Stimulated activated naive CD8-positive, alpha-beta T cell treated with anti-CD3 and anti-CD28 coated beads, Interleukin-15, amount 100 ng/mL, for 72 hours (primary cell): ENCODE measurements around the gene CUTA.
"Not testable (repeated sequence)": the region's sequence is repeated elsewhere in the genome, so short reads cannot be mapped to it uniquely, and the experiment has no call there.

Experiments used
- ATAC-seq: fragments of 150-1000 bp; cut with Tn5 transposase; 2 replicates; pipeline ENCODE4 v1.10.0; 2021; ENCODE audit warnings: mild to moderate bottlenecking, moderate library complexity
- DNase-seq, 2 donors: peaks; one replicate each; pipeline ENCODE4 v3.0.0; 2021 to 2022
- H3K27ac Mint-ChIP-seq, 2 donors: one replicate each; pipeline ENCODE4 v1.8.0; 2022; ENCODE audit warnings: mild to moderate bottlenecking in 2 of 2, mixed read lengths in 2 of 2, moderate library complexity in 2 of 2
- H3K27me3 Mint-ChIP-seq: one replicate; pipeline ENCODE4 v1.8.0; 2022; ENCODE audit warnings: mixed read lengths
- H3K4me1 Mint-ChIP-seq: one replicate; pipeline ENCODE4 v1.8.0; 2022; ENCODE audit warnings: mild to moderate bottlenecking, mixed read lengths
- H3K4me3 Mint-ChIP-seq, 2 donors: one replicate each; pipeline ENCODE4 v1.8.0; 2022; ENCODE audit warnings: mild to moderate bottlenecking in 2 of 2, mixed read lengths in 2 of 2, moderate library complexity in 1 of 2
- H3K9me3 Mint-ChIP-seq, 2 donors: one replicate each; pipeline ENCODE4 v1.8.0; 2022; ENCODE audit warnings: mixed read lengths in 2 of 2

The CUTA gene

DNA sequence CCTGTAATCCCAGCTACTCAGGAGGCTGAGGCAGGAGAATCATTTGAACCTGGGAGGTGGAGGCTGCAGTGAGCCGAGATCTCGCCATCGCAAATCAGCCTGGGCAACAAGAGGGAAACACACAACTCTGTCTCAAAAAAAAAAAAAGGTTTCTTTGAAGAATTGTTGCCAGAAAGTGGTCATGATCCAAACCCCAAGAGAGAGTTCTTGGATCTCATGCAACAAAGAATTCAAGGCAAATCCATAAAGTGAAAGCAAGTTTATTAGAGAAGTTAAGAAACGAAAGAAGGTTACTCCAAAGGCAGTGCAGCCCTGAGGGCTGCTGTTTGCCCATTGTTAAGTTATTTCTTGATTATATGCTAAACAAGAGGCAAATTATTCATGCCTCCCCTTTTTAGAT, 40.7 kb downstream of the CUTA start:
- no peaks in the 10 kb centered on the region for H3K27me3 Mint-ChIP-seq
- no peak for DNase-seq
- H3K27ac Mint-ChIP-seq: no peak overlapping the region
- ATAC-seq: no peak
- H3K4me3 Mint-ChIP-seq: no peak overlapping the region
- H3K4me1 Mint-ChIP-seq: peaks cover 12% of the 10 kb centered on the region
- no peaks in the 10 kb centered on the region for H3K9me3 Mint-ChIP-seq

DNA sequence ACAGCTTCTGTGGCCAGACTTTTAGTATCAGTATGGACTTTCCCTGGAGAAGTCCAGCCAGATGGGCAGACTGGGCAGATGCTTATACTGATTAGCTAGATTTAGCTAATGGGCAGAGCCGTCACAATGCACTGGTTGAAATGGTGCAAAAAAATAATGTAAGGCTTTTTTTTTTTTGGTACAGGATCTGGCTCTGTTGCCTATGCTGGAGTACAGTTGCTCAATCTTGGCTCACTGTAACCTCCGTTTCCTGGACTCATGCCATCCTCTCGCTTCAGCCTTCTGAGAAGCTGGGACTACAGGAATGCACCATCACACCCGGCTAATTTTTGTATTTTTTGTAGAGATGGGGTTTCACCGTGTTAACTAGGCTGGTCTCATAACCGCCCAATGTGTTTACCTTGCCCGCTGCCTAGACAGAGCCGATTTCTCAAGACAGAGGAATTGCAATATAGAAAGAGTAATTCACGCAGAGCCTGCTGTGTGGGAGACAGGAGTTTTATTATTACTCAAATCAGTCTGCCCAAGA, 42.7 kb downstream of the CUTA start:
- DNase-seq: no peak
- no peak overlapping the region for H3K4me3 Mint-ChIP-seq
- peaks cover 12% of the 10 kb centered on the region for H3K4me1 Mint-ChIP-seq
- ATAC-seq: no peak
- no peak overlapping the region for H3K27ac Mint-ChIP-seq
- H3K9me3 Mint-ChIP-seq: no peaks in the 10 kb centered on the region
- H3K27me3 Mint-ChIP-seq: no peaks in the 10 kb centered on the region

DNA sequence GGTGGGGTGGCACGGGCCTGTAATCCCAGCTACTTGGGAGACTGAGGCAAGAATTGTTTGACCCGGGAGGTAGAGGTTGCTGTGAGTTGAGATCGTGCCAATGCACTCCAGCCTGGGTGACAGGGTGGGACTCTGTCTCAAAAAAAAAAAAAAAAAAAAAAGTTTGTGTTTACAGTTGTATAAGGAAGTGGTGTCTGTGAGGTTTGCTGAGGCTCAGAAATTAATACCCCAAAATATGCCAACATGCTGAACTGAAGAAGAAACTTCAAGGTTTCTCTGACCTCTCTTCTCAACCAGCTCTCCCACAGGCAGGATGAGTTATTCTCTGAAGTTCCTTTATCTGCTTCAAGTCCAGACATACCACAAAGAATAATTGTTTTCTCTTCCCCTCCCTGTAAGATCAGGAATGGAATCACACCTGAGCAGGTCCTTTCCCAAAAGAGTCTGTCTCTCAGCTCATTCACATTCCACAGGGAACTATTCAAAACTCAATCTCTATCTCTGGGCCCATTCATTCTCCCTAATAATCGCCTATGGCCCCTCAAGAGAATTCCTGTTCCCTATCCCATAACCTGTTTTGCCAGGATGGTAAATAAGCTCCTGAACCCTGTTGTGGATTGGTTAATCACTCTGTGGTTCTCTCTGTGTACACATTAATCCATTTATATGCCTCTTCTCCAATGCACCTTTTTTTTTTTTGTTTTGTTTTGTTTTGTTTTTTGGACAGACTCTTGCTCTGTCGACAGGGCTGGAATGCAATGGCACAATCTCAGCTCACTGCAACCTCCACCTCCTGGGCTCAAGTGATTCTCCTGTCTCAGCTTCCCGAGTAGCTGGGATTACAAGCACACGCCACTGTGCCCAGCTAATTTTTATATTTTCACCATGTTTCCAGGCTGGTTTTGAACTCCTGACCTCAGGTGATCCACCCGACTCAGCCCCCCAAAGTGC, 43.7 kb downstream of the CUTA start:
- DNase-seq: no peak
- Mint-ChIP-seq H3K27ac (no peak overlapping the region), H3K4me1 (peaks cover 12% of the 10 kb centered on the region), H3K4me3 (no peak overlapping the region), H3K27me3 (no peaks in the 10 kb centered on the region), H3K9me3 (no peaks in the 10 kb centered on the region)
- no peak for ATAC-seq

DNA sequence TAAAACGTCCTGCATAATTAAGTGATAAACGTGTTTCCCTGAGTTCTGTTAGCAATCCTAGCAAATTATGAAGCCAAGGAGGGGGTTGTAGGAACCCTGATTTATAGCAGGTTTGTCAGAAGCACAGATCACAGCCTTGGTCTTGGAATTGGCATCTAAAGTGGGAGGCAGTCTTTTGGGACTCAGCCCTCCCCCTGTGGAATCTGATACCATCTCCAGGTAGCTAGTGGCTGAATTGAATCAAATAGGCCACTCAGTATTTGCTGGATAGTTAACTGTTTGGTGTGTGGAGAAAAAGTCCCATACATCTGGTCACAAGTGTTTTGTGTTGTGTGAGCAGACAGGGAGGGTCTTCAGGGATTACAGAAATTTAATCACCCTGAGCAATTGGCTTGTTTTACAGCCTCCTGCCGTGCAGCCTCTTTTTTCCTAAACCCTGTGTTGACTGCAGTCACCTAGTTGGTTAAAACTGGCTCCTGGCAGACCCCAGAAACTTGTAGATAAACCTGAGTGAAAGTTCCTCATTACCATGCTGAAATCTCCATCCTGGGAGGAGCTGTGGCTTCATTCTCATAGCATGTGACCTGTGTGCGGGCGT, 45.3 kb downstream of the CUTA start:
- no peaks in the 10 kb centered on the region for H3K27me3 Mint-ChIP-seq
- H3K27ac Mint-ChIP-seq: peak overlapping the region in 1 of 2 donors; percentile 33
- no peaks in the 10 kb centered on the region for H3K9me3 Mint-ChIP-seq

DNA sequence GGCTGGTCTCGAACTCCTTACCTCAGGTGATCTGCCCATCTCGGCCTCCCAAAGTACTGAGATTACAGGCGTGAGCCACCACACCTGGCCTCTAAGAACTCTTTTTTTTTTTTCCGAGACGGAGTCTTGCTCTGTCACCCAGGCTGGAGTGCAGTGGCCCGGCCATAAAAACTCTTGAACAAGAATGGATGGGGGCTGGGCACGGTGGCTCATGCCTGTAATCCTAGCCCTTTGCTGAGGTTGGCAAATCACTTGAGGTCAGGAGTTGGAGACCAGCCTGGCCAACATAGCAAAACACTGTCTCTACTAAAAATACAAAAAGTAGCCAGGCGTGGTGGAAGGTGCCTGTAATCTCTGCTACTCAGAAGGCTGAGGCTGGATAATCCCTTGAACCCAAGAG, 46.0 kb downstream of the CUTA start:
- H3K4me3 Mint-ChIP-seq, H3K9me3 Mint-ChIP-seq, DNase-seq, ATAC-seq, H3K27ac Mint-ChIP-seq, H3K27me3 Mint-ChIP-seq: not testable (repeated sequence)
- peaks cover 12% of the 10 kb centered on the region for H3K4me1 Mint-ChIP-seq

More for the DNA sequence above, 45.3 kb downstream of the CUTA start:
- no peak for ATAC-seq
- Mint-ChIP-seq H3K4me1 (peaks cover 12% of the 10 kb centered on the region), H3K4me3 (no peak overlapping the region)
- DNase-seq: no peak

DNA sequence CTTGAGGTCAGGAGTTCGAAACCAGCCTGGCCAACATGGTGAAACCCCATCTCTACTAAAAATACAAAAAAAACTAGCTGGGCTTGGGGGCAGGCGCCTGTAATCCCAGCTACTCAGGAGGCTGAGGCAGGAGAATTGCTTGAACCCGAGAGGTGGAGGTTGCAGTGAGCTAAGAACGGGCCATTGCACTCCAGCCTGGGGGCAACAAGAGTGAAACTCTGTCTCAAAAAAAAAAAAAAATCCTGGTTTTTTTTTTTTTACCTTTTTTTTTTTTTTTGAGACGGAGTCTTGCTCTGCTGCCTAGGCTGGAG, 50.2 kb downstream of the CUTA start:
- DNase-seq, H3K27me3 Mint-ChIP-seq, ATAC-seq, H3K4me3 Mint-ChIP-seq, H3K27ac Mint-ChIP-seq, H3K4me1 Mint-ChIP-seq, H3K9me3 Mint-ChIP-seq: not testable (repeated sequence)

DNA sequence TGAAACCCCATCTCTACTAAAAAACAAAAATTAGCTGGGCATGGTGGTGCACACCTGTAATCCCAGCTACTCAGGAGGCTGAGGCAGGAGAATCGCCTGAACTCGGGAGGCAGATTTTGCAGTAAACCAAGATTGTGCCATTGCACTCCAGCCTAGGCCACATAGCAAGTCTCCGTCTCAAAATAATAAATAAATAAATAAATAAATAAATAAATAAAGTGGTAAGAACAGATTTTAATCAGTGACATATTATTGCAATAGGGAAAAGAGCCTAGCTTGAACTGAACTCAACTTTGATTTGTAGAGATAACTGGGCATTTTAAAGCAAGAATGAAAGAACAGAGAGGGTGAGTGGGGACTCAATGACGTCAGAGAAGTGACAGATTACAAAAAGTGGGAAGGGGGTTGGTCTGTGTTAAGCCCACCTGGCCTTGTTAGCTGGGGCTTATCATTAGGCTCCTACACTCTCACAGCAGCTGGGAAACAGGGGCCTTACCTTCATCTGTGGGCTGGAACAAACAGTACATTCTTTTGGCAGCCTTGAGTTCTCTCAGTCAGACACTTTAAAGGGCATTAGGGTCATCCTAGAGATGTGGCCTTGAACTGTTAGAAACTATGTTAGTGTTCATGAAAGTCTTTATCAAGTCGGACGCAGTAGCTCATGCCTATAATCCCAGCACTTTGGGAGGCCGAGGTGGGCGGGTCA, 50.7 kb downstream of the CUTA start:
- Mint-ChIP-seq H3K27ac (no peak overlapping the region), H3K4me3 (no peak overlapping the region), H3K27me3 (no peaks in the 10 kb centered on the region), H3K9me3 (no peaks in the 10 kb centered on the region), H3K4me1 (peaks cover 9% of the 10 kb centered on the region)
- ATAC-seq (no peak), DNase-seq (no peak)
